ENCODE results near the gene CHMP2A.
"Not testable (repeated sequence)": the region's sequence is repeated elsewhere in the genome, so short reads cannot be mapped to it uniquely, and the experiment has no call there.

Gene CHMP2A

DNA sequence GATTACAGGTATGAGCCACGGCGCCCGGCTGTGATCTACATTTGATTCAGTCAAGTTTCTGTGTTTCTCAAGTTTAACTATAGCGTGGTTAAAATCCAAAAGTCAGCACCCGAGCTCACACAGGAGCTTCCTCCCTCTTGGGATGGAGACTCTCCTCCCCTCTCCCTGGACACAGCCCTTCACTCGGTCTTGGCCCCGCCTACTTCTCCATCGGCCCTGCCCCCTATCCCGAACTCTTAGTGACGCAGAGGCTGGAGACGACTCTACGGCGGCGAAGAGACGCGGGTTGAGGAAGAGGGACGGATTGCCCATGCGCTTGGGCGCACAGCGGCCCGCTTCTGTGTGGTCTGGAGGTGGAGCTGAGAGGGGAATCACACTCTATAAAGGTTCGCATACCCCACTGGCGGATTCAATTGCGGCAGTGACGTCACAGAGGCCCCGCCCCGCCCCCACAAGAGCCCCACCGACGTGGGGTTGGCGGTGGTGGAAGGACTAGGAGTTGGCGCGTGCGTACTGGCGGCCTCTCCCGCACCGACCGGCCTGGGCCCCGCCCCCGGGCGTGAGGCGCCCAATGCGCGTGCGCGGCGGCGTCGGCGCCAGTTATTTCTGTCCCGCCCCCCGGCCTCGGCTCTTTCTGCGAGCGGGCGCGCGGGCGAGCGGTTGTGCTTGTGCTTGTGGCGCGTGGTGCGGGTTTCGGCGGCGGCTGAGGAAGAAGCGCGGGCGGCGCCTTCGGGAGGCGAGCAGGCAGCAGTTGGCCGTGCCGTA lies 10.9 kb downstream of the CHMP2A start, which contains the start of gene TRIM28:
Gene TRIM28 (plus strand): TSS at position 239 of the 765 bp plus-strand sequence. CDS start 694 bp downstream, outside the sequence.
- peaks cover 11% of the 10 kb centered on the region for H3K4me1 ChIP-seq (ENCODE audit: control insufficient read depth, insufficient read depth, low read length, poor library complexity, severe bottlenecking)
- no peaks in the 10 kb centered on the region for H3K9me3 ChIP-seq (ENCODE audit: control insufficient read depth, low read length)
- peak within 1 kb of the TSS; percentile 76 for H3K4me3 ChIP-seq (ENCODE audit: extremely low read depth, insufficient read depth, low read length, poor library complexity, severe bottlenecking)
- peak within 1 kb of the TSS; percentile 99 for H3K27ac ChIP-seq (ENCODE audit: low read depth, low read length, severe bottlenecking)
- peaks cover 39% of the 10 kb centered on the region for H3K36me3 ChIP-seq (ENCODE audit: control insufficient read depth, insufficient read depth, low read length)
- 0 to 1% methylated on average over 41 to 47 of the region's 73 CpGs for WGBS, 2 experiments (ENCODE audit: insufficient coverage in 2 of 2)

DNA sequence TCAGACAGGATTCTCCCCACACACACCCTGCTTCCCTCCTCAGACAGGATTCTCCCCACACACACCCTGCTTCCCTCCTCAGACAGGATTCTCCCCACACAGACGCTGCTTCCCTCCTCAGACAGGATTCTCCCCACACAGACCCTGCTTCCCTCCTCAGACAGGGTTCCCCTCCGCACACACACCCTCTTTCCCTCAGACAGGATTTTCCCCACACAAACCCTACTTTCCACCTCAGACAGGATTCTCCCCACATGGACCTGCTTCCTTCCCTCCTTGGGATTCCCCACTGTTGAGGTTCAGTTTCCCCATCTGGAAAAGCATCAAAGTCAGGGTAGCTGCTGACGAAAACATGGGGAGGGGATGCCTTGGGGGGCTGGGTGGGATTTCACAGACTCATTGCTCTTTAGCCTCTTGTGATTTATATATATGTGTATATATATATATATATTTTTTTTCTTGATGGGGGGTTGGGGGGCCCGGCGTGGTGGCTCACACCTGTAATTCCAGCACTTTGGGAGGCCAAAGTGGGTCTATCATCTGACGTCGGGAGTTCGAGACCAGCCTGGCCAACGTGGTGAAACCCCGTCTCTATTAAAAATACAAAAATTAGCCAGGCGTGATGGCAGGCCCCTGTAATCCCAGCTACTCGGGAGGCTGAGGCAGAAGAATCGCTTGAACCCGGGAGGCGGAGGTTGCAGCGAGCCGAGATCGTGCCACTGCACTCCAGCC lies 12.1 kb downstream of the CHMP2A start:
- WGBS, 2 experiments (ENCODE audit: insufficient coverage in 2 of 2) = 88 to 93% methylated on average over 15 to 17 of the region's 18 CpGs
- H3K27ac ChIP-seq (ENCODE audit: low read depth, low read length, severe bottlenecking); H3K4me3 ChIP-seq (ENCODE audit: extremely low read depth, insufficient read depth, low read length, poor library complexity, severe bottlenecking); H3K9me3 ChIP-seq (ENCODE audit: control insufficient read depth, low read length): not testable (repeated sequence)
- Histone ChIP-seq H3K4me1 (ENCODE audit: control insufficient read depth, insufficient read depth, low read length, poor library complexity, severe bottlenecking) (peaks cover 11% of the 10 kb centered on the region), H3K36me3 (ENCODE audit: control insufficient read depth, insufficient read depth, low read length) (peaks cover 27% of the 10 kb centered on the region)

DNA sequence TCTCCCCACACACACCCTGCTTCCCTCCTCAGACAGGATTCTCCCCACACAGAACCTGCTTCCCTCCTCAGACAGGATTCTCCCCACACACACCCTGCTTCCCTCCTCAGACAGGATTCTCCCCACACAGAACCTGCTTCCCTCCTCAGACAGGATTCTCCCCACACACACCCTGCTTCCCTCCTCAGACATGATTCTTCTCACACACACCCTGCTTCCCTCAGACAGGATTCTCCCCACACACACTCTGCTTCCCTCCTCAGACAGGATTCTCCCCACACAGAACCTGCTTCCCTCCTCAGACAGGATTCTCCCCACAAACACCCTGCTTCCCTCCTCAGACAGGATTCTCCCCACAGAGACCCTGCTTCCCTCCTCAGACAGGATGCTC lies 15.7 kb downstream of the CHMP2A start:
- H3K9me3 ChIP-seq (ENCODE audit: control insufficient read depth, low read length); H3K27ac ChIP-seq (ENCODE audit: low read depth, low read length, severe bottlenecking); H3K36me3 ChIP-seq (ENCODE audit: control insufficient read depth, insufficient read depth, low read length); H3K4me1 ChIP-seq (ENCODE audit: control insufficient read depth, insufficient read depth, low read length, poor library complexity, severe bottlenecking); H3K4me3 ChIP-seq (ENCODE audit: extremely low read depth, insufficient read depth, low read length, poor library complexity, severe bottlenecking): not testable (repeated sequence)

DNA sequence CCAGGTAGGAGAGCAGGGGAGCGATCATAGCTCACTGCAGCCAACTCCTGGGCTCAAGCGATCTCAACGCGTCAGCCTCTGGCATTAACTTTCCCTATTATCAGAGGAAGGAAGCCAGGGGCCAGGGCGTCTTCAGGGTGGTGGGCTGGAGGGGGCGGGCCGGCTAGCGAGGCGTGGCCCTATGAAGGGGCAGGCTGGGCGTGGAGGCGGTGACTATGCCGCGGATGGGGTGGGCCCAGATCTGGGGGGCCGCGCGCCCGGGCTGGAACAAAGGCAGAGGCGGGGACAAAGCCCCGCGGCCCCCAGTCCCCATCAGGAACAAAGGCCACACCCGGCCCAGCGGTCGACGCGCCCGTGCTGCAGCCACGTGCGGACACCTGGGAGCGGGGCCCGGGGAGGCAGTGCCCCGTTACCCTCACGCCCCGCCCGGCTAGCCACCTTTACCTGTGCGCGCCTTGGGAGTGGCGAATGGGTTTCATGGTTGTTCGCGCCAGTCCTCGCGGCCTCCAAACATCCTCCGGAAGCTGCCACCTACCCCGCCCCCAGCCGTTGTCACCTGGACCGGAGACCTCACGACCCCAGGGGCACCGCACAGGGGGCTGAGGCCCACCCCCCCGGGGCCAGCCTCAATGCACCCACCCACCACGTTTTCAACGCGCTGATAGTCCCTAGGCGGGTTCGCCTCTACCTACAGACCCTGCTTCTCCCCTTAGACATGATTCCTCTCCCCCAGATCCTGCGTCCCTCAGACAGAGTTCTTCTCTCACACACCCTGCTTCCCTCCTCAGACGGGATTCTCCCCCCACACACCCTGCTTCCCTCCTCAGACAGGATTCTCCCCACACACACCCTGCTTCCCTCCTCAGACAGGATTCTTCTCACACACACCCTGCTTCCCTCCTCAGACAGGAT lies 16.4 kb downstream of the CHMP2A start:
- no peaks in the 10 kb centered on the region for H3K9me3 ChIP-seq (ENCODE audit: control insufficient read depth, low read length)
- no peaks in the 10 kb centered on the region for H3K4me1 ChIP-seq (ENCODE audit: control insufficient read depth, insufficient read depth, low read length, poor library complexity, severe bottlenecking)
- H3K4me3 ChIP-seq (ENCODE audit: extremely low read depth, insufficient read depth, low read length, poor library complexity, severe bottlenecking) = peak overlapping the region; percentile 40
- 0 to 3% methylated on average over 35 to 49 of the region's 55 CpGs for WGBS, 2 experiments (ENCODE audit: insufficient coverage in 2 of 2)
- H3K27ac ChIP-seq (ENCODE audit: low read depth, low read length, severe bottlenecking) = peak overlapping the region; percentile 84
- H3K36me3 ChIP-seq (ENCODE audit: control insufficient read depth, insufficient read depth, low read length) = no peaks in the 10 kb centered on the region

DNA sequence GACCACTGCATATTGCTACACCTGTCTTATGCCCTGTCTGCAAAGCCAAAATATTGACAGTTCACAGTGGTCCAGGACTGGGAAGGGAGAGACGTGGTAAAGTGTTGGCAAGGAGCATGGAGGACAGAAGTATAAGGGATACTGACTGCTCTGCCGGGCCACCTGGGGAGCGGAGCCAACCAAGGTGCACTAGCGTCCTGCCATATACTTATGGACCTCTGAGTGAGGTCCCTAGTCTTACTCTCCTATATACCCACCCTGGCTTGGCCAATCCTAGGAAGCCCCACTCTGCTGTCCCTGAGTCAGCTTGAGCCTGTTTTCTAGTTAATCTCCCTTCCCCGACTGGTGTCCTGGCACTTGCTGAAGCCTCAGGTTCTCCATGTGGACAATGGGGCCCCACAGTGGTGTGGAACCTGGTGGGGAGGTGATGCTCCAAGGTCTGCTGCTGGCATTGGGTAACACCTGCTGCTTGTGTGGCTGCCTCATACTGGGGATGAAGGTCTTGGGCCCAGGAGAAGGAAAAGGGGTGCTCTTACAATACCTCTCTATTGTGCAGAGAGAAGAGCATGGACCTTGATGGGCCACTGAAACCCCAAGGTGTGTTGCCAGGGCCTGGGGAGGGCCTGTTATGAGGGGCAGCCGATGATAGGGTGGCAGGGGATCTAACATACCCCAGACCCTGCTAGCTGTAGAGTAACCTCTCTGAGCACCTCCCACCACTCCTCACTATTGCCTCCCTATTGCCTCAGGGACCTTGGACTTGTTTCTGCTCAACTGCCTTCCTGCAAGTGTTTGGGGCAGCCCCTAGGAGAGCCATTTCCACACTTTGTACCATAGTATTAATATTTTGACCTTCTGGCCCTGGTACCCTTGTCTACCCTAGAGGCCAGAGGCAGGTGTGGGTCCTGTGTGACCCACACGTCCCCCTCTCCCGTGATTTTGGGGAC lies 17.8 kb downstream of the CHMP2A start:
- Histone ChIP-seq H3K27ac (ENCODE audit: low read depth, low read length, severe bottlenecking) (no peak overlapping the region), H3K4me3 (ENCODE audit: extremely low read depth, insufficient read depth, low read length, poor library complexity, severe bottlenecking) (no peak overlapping the region), H3K4me1 (ENCODE audit: control insufficient read depth, insufficient read depth, low read length, poor library complexity, severe bottlenecking) (no peaks in the 10 kb centered on the region), H3K36me3 (ENCODE audit: control insufficient read depth, insufficient read depth, low read length) (no peaks in the 10 kb centered on the region), H3K9me3 (ENCODE audit: control insufficient read depth, low read length) (no peaks in the 10 kb centered on the region)
- WGBS, 2 experiments (ENCODE audit: insufficient coverage in 2 of 2) = 96 to 98% methylated on average over 4 to 5 of the region's 8 CpGs

DNA sequence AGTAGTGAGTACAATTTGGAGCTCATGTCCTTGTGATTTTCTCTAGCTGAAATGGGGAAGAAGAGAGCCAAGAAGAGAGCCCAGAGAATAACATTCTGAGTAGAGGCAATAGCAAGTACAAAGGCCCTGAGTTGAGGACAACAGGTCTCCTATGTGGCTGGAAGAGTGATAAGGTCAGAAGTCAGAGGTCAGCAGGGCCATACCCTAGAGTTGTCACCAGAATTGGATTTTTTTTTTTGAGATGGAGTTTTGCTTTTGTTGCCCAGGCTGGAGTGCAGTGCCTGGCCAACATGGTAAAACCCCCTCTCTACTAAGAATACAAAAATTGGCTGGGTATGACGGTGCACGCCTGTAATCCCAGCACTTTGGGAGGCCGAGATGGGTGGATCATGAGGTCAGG lies 19.0 kb downstream of the CHMP2A start:
- H3K36me3 ChIP-seq (ENCODE audit: control insufficient read depth, insufficient read depth, low read length) = no peaks in the 10 kb centered on the region
- H3K9me3 ChIP-seq (ENCODE audit: control insufficient read depth, low read length) = no peaks in the 10 kb centered on the region
- no peak overlapping the region for H3K27ac ChIP-seq (ENCODE audit: low read depth, low read length, severe bottlenecking)
- no peak overlapping the region for H3K4me3 ChIP-seq (ENCODE audit: extremely low read depth, insufficient read depth, low read length, poor library complexity, severe bottlenecking)
- WGBS, 2 experiments (ENCODE audit: insufficient coverage in 2 of 2) = no CpG with 5 or more reads among the region's 3 CpGs
- no peaks in the 10 kb centered on the region for H3K4me1 ChIP-seq (ENCODE audit: control insufficient read depth, insufficient read depth, low read length, poor library complexity, severe bottlenecking)

DNA sequence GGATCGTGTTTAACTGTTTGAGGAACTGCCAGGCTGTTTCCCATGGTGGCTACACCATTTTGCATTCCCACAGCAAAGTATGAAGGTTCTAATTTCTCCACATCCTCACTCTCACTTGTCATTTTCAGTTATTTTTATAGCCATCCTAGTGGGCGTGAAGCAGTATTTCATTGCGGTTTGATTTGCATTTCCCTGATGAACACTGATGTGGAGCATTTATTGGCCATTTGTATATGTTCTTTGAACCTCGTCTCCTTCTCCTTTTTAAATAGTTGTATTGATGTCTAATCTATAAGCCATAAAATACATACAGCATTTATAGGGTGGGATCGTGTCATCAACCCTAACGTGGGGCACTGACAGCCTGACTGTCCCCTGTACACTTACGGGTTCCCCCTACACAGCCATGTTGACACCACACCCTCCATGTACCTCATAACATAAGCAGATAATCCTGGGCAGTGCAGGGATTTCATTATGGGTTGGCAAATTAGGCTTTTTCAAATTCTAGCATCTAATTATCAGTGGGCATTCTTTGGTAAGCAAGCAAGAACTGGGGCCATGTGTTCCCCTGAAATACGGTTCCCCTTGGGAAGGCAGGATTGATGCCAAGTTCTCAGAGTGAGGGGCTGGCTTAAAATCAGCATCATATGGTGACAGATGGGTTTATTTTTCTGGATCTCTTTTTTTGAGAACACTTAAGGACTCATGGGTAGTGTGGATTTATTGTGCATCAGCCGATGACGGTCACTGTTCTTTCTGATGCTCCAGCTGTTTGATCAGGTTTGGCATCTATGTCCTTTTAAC lies 23.7 kb downstream of the CHMP2A start:
- Histone ChIP-seq H3K27ac (ENCODE audit: low read depth, low read length, severe bottlenecking) (no peak overlapping the region), H3K4me3 (ENCODE audit: extremely low read depth, insufficient read depth, low read length, poor library complexity, severe bottlenecking) (no peak overlapping the region), H3K36me3 (ENCODE audit: control insufficient read depth, insufficient read depth, low read length) (no peaks in the 10 kb centered on the region), H3K4me1 (ENCODE audit: control insufficient read depth, insufficient read depth, low read length, poor library complexity, severe bottlenecking) (no peaks in the 10 kb centered on the region), H3K9me3 (ENCODE audit: control insufficient read depth, low read length) (no peaks in the 10 kb centered on the region)
- 97 to 98% methylated on average over 3 to 4 of the region's 10 CpGs for WGBS, 2 experiments (ENCODE audit: insufficient coverage in 2 of 2)

DNA sequence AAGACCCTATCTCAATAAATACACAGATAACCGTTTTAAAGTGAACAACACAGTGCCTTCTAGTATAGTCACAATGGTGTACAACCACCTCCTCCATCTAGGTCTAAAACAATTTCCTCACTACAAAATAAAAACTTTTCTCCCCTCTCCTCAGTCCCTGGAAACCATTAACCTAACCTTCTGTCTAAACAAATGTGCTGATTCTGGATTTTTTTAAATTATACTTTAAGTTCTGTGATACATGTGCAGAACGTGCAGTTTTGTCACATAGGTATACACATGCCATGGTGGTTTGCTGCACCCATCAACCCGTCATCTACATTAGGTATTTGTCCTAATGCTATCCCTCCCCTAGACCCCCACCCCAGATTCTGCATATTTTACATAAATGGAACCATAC lies 25.5 kb downstream of the CHMP2A start:
- no peaks in the 10 kb centered on the region for H3K9me3 ChIP-seq (ENCODE audit: control insufficient read depth, low read length)
- H3K36me3 ChIP-seq (ENCODE audit: control insufficient read depth, insufficient read depth, low read length) = no peaks in the 10 kb centered on the region
- H3K4me3 ChIP-seq (ENCODE audit: extremely low read depth, insufficient read depth, low read length, poor library complexity, severe bottlenecking) = no peak overlapping the region
- no peaks in the 10 kb centered on the region for H3K4me1 ChIP-seq (ENCODE audit: control insufficient read depth, insufficient read depth, low read length, poor library complexity, severe bottlenecking)
- 80 to 87% methylated on average over 2 to 3 of the region's 3 CpGs for WGBS, 2 experiments (ENCODE audit: insufficient coverage in 2 of 2)
- H3K27ac ChIP-seq (ENCODE audit: low read depth, low read length, severe bottlenecking) = no peak overlapping the region

DNA sequence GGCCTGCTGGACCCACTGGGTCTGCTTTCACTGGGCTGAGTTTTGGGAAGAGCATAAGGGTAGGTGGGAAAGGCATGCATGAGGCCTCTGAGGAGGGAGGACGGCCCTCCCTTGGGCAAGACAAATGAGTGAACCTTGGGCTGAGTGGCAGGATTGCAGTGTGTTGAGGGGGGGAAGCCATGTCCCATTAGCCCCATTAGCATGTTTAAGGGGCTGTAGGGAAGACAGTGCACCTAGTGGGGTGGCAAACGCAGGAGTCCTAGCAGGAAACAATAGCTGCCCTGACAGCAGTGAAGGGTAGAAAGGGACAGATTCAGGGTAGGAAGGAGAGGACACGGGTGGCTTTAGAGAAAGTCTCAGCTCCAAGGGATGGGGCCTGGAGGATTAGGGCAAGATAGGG lies 32.2 kb downstream of the CHMP2A start:
- 33 to 37% methylated on average over 2 to 3 of the region's 3 CpGs for WGBS, 2 experiments (ENCODE audit: insufficient coverage in 2 of 2)
- peaks cover 6% of the 10 kb centered on the region for H3K4me1 ChIP-seq (ENCODE audit: control insufficient read depth, insufficient read depth, low read length, poor library complexity, severe bottlenecking)
- no peak overlapping the region for H3K27ac ChIP-seq (ENCODE audit: low read depth, low read length, severe bottlenecking)
- H3K36me3 ChIP-seq (ENCODE audit: control insufficient read depth, insufficient read depth, low read length) = no peaks in the 10 kb centered on the region
- H3K4me3 ChIP-seq (ENCODE audit: extremely low read depth, insufficient read depth, low read length, poor library complexity, severe bottlenecking) = no peak overlapping the region
- no peaks in the 10 kb centered on the region for H3K9me3 ChIP-seq (ENCODE audit: control insufficient read depth, low read length)

All from mesodermal cell (in vitro differentiated cells).